Kidney (tissue), 14 donors: ENCODE data around the gene SOX6. TPM values are rescaled to one million over a fixed set of nuclear protein-coding genes. Genes with fewer than 3 reads are reported as not detected.

ENCODE experiments used
- DNase-seq, 5 donors: peaks; one replicate each; pipeline ENCODE4 v3.0.0-alpha.2; 2013 to 2020
- FAIRE-seq: peaks from 2 replicates; lab custom pipeline; 2012; peaks lifted over from hg19 to GRCh38; lab: Jason Lieb, UNC
- H3K27ac ChIP-seq, 2 donors: one replicate each; pipeline ENCODE4 v1.7.0; 2013; ENCODE audit warnings: low read depth in 2 of 2, low read length in 2 of 2, inconsistent platforms in 1 of 2
- H3K27me3 ChIP-seq: one replicate; pipeline ENCODE4 v1.7.1; 2013; ENCODE audit warnings: low read length, inconsistent platforms; ENCODE audit not compliant: control insufficient read depth, insufficient read depth
- H3K36me3 ChIP-seq, 3 donors: one replicate each; pipeline versions ENCODE4 v1.7.0 to v1.7.1; 2013; ENCODE audit warnings: low read length in 3 of 3, control low read depth in 1 of 3, inconsistent platforms in 1 of 3; ENCODE audit not compliant: insufficient read depth in 3 of 3, control insufficient read depth in 2 of 3
- H3K4me1 ChIP-seq, 3 donors: one replicate each; pipeline versions ENCODE4 v1.7.0 to v1.7.1; 2013; ENCODE audit warnings: low read length in 3 of 3, inconsistent platforms in 1 of 3, low read depth in 1 of 3; ENCODE audit not compliant: control insufficient read depth in 2 of 3, insufficient read depth in 2 of 3
- H3K4me3 ChIP-seq, 3 donors: one replicate each; pipeline versions ENCODE4 v1.7.0 to v1.8.1; 2013; ENCODE audit warnings: low read length in 3 of 3, control low read depth in 1 of 3, inconsistent platforms in 1 of 3
- H3K9ac ChIP-seq, 3 donors: one replicate each; pipeline versions ENCODE4 v1.7.0 to v1.7.1; 2013; ENCODE audit warnings: low read length in 3 of 3, control low read depth in 1 of 3, inconsistent platforms in 1 of 3
- H3K9me3 ChIP-seq, 3 donors: one replicate each; pipeline versions ENCODE4 v1.7.0 to v1.7.1; 2013; ENCODE audit warnings: low read length in 3 of 3, control low read depth in 1 of 3, inconsistent platforms in 1 of 3; ENCODE audit not compliant: control insufficient read depth in 2 of 3, insufficient read depth in 1 of 3
- intact Hi-C: fragments of 100-400 bp; cut with DNase I; formaldehyde crosslinking; loops from one replicate; pipeline ENCODE4 v1.11.1; 2022
- polyA plus RNA-seq: library from polyadenylated mRNA; stranded (reverse); fragments of 350-450 nt; fragmentation: Illumina TruSeq; extraction: RNeasy Lipid Tissue Mini Kit (QIAGEN cat#74804); gene quantifications from one replicate; pipeline ENCODE4 v1.2.3, GENCODE V29; 2014; ENCODE audit warnings: low read depth, low replicate concordance; ENCODE audit not compliant: insufficient read depth
- total RNA-seq: library from RNA; stranded (reverse); fragmentation: NEBNext Ultra II Directional; extraction: Animal tissue kit (Norgen Biotek cat#: 25700); gene quantifications from one replicate; pipeline ENCODE4 v1.2.1, GENCODE V29; 2021
- TF ChIP-seq, protein P1 (sequence below): IDR thresholded peaks from 3 replicates; pipeline ENCODE4 v1.5.1; 2012; ENCODE audit warnings: mild to moderate bottlenecking, moderate library complexity, borderline replicate concordance; ENCODE audit not compliant: insufficient read depth; ENCODE audit errors: extremely low read depth
- donor health status: control.
- donor health status: control.
- donor health status: control.
- donor health status: control.
- donor health status: control.
- donor health status: DM: yes; HTN: yes; CAD: no.
- donor health status: Normal renal cell carcinoma (clear cell type).

SOX6 gene
- total and polyA plus RNA-seq, 2 donors from 2014 or later = 5.0 to 47.3 TPM

GRCh38 chr11:16012125-16012751, 344.1 kb downstream of the SOX6 start:
- no peak overlapping the region for H3K27ac ChIP-seq
- peaks cover 0 to 3% (median 0%) of the 10 kb centered on the region in 3 donors for H3K36me3 ChIP-seq
- H3K27me3 ChIP-seq = no peaks in the 10 kb centered on the region
- H3K9ac ChIP-seq = no peak overlapping the region
- intact Hi-C loops = no loop called here
- H3K4me1 ChIP-seq = peaks cover 0 to 4% (median 3%) of the 10 kb centered on the region in 3 donors
- no peak overlapping the region for H3K4me3 ChIP-seq
- DNase-seq (no peak), FAIRE-seq (no peak)
- TF ChIP-seq, protein P1, sequence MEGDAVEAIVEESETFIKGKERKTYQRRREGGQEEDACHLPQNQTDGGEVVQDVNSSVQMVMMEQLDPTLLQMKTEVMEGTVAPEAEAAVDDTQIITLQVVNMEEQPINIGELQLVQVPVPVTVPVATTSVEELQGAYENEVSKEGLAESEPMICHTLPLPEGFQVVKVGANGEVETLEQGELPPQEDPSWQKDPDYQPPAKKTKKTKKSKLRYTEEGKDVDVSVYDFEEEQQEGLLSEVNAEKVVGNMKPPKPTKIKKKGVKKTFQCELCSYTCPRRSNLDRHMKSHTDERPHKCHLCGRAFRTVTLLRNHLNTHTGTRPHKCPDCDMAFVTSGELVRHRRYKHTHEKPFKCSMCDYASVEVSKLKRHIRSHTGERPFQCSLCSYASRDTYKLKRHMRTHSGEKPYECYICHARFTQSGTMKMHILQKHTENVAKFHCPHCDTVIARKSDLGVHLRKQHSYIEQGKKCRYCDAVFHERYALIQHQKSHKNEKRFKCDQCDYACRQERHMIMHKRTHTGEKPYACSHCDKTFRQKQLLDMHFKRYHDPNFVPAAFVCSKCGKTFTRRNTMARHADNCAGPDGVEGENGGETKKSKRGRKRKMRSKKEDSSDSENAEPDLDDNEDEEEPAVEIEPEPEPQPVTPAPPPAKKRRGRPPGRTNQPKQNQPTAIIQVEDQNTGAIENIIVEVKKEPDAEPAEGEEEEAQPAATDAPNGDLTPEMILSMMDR = no peak
- H3K9me3 ChIP-seq = no peaks in the 10 kb centered on the region

DNA sequence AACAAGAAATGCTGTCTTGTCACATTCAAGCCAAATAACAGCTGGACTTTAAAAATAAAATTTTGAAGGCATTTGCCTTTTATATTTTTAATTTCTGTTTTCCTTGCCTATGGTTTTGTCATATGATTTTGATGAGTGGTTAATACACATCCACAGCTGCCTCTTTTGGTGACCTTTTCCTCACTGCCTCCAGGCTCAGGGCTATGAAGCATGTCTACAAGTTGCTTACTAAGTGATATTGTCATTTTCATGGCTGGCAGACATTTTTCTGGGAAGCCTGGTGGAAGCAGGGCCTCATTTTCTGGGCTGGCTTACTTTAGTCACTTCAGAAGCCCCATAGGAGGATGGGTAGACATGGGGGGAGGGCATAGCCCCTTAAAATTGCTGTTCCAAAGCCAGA, 344.9 kb downstream of the SOX6 start:
- TF ChIP-seq, protein P1 = no peak
- H3K9ac ChIP-seq = no peak overlapping the region
- no peaks in the 10 kb centered on the region for H3K27me3 ChIP-seq
- H3K4me3 ChIP-seq = no peak overlapping the region
- peaks cover 0 to 4% (median 3%) of the 10 kb centered on the region in 3 donors for H3K4me1 ChIP-seq
- peaks cover 0 to 3% (median 0%) of the 10 kb centered on the region in 3 donors for H3K36me3 ChIP-seq
- H3K9me3 ChIP-seq = no peaks in the 10 kb centered on the region
- H3K27ac ChIP-seq = no peak overlapping the region
- no peak for FAIRE-seq
- intact Hi-C loops = no loop called here
- no peak for DNase-seq

DNA sequence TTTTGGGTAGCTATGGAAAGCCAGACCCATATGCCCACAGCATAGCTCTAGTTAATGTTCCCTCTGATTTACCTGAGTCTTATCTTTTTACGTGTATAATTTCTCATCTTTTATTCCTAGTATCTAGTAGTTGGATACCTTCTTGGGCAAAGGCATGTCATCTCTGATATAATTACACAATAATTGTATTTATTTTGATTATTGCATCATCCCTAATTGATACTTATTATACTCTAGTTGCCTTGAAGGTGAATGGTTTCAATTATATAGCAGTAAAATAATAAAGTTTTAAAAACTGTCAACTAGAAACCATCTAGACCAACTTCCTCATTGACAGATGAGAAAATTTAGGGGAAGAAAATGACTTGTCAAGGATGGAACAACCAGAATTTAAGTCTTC, 347.3 kb downstream of the SOX6 start:
- H3K27ac ChIP-seq = no peak overlapping the region
- H3K9ac ChIP-seq = no peak overlapping the region
- H3K4me1 ChIP-seq = peaks cover 0 to 4% (median 3%) of the 10 kb centered on the region in 3 donors
- intact Hi-C loops = no loop called here
- no peaks in the 10 kb centered on the region for H3K27me3 ChIP-seq
- no peaks in the 10 kb centered on the region for H3K9me3 ChIP-seq
- FAIRE-seq = no peak
- no peak for DNase-seq
- H3K36me3 ChIP-seq = peaks cover 0 to under 1% (median 0%) of the 10 kb centered on the region in 3 donors
- TF ChIP-seq, protein P1 = no peak
- no peak overlapping the region for H3K4me3 ChIP-seq

DNA sequence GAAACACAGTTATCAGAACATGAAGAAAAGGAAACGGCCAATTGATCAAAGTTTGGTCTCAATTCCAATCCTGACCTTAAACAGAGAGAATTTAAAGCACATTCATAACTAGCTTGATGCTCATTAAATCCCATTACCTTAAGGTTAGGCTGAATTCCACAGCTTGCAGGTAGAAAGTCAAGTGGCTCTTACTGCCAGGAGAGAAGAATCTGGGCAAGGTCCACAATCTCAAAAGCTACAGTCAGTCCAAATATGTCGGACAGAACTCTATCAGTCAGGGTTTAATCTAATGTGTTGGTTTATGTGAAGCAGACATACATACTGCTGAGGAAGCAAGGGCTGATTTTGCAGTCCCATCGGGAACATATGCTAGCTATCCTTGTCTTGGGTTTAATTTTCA, 348.8 kb downstream of the SOX6 start:
- H3K36me3 ChIP-seq = no peaks in the 10 kb centered on the region
- TF ChIP-seq, protein P1 = no peak
- intact Hi-C loops = no loop called here
- H3K4me1 ChIP-seq = peaks cover 0 to 3% (median 0%) of the 10 kb centered on the region in 3 donors
- H3K9ac ChIP-seq = no peak overlapping the region
- no peak for FAIRE-seq
- no peak for DNase-seq
- no peaks in the 10 kb centered on the region for H3K9me3 ChIP-seq
- no peaks in the 10 kb centered on the region for H3K27me3 ChIP-seq
- no peak overlapping the region for H3K4me3 ChIP-seq
- H3K27ac ChIP-seq = no peak overlapping the region
